HCT116 (cell line): ENCODE data around the gene THUMPD2. TPM values are rescaled to one million over a fixed set of nuclear protein-coding genes. Genes with fewer than 3 reads are reported as not detected.

Experiments
- ATAC-seq: fragments of 200-7000 bp; cut with Tn5 transposase; 2 replicates; pipeline ENCODE4 v1.9.1; 2020; ENCODE audit warnings: mild to moderate bottlenecking, moderate library complexity
- BruUV-seq: library from RNA; stranded (reverse); fragments of 400-500 nt; replicated peaks from 2 replicates; lab custom pipeline; 2021; lab: Mats Ljungman, UMichigan
- CTCF ChIA-PET: fragments of 300-600 bp; sonication (Branson Sonifier 250); formaldehyde crosslinking; loops from one replicate; lab custom pipeline; 2021; ENCODE audit warnings: antibody characterized with exemption; lab: Charles Lee
- POLR2A ChIA-PET: fragments of 300-600, 350-600 bp; sonication (Branson Sonifier 250); formaldehyde crosslinking; loops from one replicate; lab custom pipeline; 2021; ENCODE audit warnings: antibody characterized with exemption; lab: Charles Lee
- RAD21 ChIA-PET, 2 experiments: fragments of 300-600 bp; sonication (Branson Sonifier 250); formaldehyde crosslinking; loops; one replicate each; lab custom pipeline; 2023; ENCODE audit warnings: low total read pairs in 2 of 2; ENCODE audit not compliant: uncharacterized antibody in 2 of 2, unreplicated experiment in 2 of 2, low non-redundant PET in 1 of 2; lab: Charles Lee
- DNase-seq: peaks from one replicate; pipeline ENCODE4 v3.0.0-alpha.2; 2010; ENCODE audit warnings: low read depth, low spot score
- H2AFZ ChIP-seq: fragments of 200-600 bp; shearing (Covaris generic), sonication (generic); 2 replicates; pipeline ENCODE4 v1.6.1; 2017; ENCODE audit warnings: low read depth, mixed run types, mixed read lengths, antibody characterized with exemption, low read length; ENCODE audit not compliant: poor library complexity, severe bottlenecking
- H3K27ac ChIP-seq: 2 replicates; pipeline ENCODE4 v1.5.1; 2012; ENCODE audit warnings: low read depth, low read length
- H3K27me3 ChIP-seq: fragments of 200-600 bp; sonication (generic); 2 replicates; pipeline ENCODE4 v1.6.1; 2016; ENCODE audit warnings: mixed run types, low read length, mixed read lengths; ENCODE audit not compliant: insufficient read depth
- H3K36me3 ChIP-seq, 2 experiments: fragments of 200-500 bp in 1 of 2; fragments of 200-600 bp in 1 of 2; sonication (Bioruptor generic) in 1 of 2; sonication (generic) in 1 of 2; 2 replicates each; pipeline versions ENCODE4 v1.5.1 to v1.6.1; 2014 to 2016; ENCODE audit warnings: low read length in 2 of 2, inconsistent platforms in 1 of 2, mixed read lengths in 1 of 2, mixed run types in 1 of 2; ENCODE audit not compliant: insufficient read depth in 2 of 2, control insufficient read depth in 1 of 2
- H3K4me1 ChIP-seq, 2 experiments: fragments of 200-600 bp in 1 of 2; sonication (generic) in 1 of 2; 2 replicates each; pipeline versions ENCODE4 v1.5.1 to v1.6.1; 2012 to 2017; ENCODE audit warnings: low read length in 2 of 2, inconsistent platforms in 1 of 2, mild to moderate bottlenecking in 1 of 2, mixed read lengths in 1 of 2, mixed run types in 1 of 2, moderate library complexity in 1 of 2; ENCODE audit not compliant: insufficient read depth in 2 of 2, control insufficient read depth in 1 of 2
- H3K4me2 ChIP-seq: fragments of 200-600 bp; sonication (generic); 2 replicates; pipeline ENCODE4 v1.6.1; 2017; ENCODE audit warnings: mixed run types, low read length, mixed read lengths
- H3K4me3 ChIP-seq, 2 experiments: fragments of 200-600 bp in 1 of 2; sonication (generic) in 1 of 2; replicated peaks in 1 of 2; 2 replicates each; pipeline ENCODE4 v1.5.1; 2011 to 2016; ENCODE audit warnings: low read length in 2 of 2, control low read depth in 1 of 2, low read depth in 1 of 2, mild to moderate bottlenecking in 1 of 2, mixed read lengths in 1 of 2, mixed run types in 1 of 2
- H3K79me2 ChIP-seq: fragments of 200-600 bp; sonication (generic); 2 replicates; pipeline ENCODE4 v1.6.1; 2017; ENCODE audit warnings: mild to moderate bottlenecking, mixed run types, low read length, moderate library complexity, mixed read lengths; ENCODE audit not compliant: insufficient read depth
- H3K9ac ChIP-seq: fragments of 200-600 bp; sonication (generic); 2 replicates; pipeline ENCODE4 v1.6.1; 2016; ENCODE audit warnings: low read length, mixed read lengths
- H3K9me2 ChIP-seq: fragments of 200-600 bp; sonication (generic), shearing (Covaris generic); 2 replicates; pipeline ENCODE4 v1.6.1; 2017; ENCODE audit warnings: mixed run types, mild to moderate bottlenecking, moderate library complexity; ENCODE audit not compliant: insufficient read depth
- H3K9me3 ChIP-seq, 2 experiments: fragments of 200-500 bp in 1 of 2; fragments of 200-600 bp in 1 of 2; sonication (Bioruptor generic) in 1 of 2; sonication (generic) in 1 of 2; 2 replicates each; pipeline ENCODE4 v1.6.1; 2014 to 2017; ENCODE audit warnings: low read length in 2 of 2, mixed read lengths in 2 of 2, inconsistent platforms in 1 of 2, low read depth in 1 of 2, mild to moderate bottlenecking in 1 of 2, mixed run types in 1 of 2, moderate library complexity in 1 of 2; ENCODE audit not compliant: control insufficient read depth in 1 of 2, insufficient read depth in 1 of 2
- H4K20me1 ChIP-seq: fragments of 200-600 bp; sonication (generic), shearing (Covaris generic); 2 replicates; pipeline ENCODE4 v1.6.1; 2017; ENCODE audit warnings: mixed run types, mild to moderate bottlenecking, moderate library complexity; ENCODE audit not compliant: insufficient read depth
- CBX3 ChIP-seq: IDR thresholded peaks from 2 replicates; pipeline ENCODE4 v1.6.1; 2012; ENCODE audit warnings: low read depth
- ELF1 ChIP-seq: IDR thresholded peaks from 2 replicates; pipeline ENCODE4 v1.6.1; 2012; ENCODE audit warnings: low read depth, borderline replicate concordance
- EZH2phosphoT487 ChIP-seq: fragments of 200-600 bp; IDR thresholded peaks from 2 replicates; pipeline ENCODE4 v1.6.1; 2018; ENCODE audit warnings: antibody characterized with exemption, borderline replicate concordance
- FOSL1 ChIP-seq: IDR thresholded peaks from 2 replicates; pipeline ENCODE4 v1.6.1; 2012; ENCODE audit warnings: low read depth
- JUND ChIP-seq: IDR thresholded peaks from 2 replicates; pipeline ENCODE4 v1.6.1; 2012
- POLR2AphosphoS5 ChIP-seq: IDR thresholded peaks from 2 replicates; pipeline ENCODE4 v1.6.1; 2011; ENCODE audit warnings: mild to moderate bottlenecking, low read depth, low read length, moderate library complexity
- RAD21 ChIP-seq: IDR thresholded peaks from 2 replicates; pipeline ENCODE4 v1.6.1; 2012; ENCODE audit warnings: low read depth, mild to moderate bottlenecking
- SIN3A ChIP-seq: IDR thresholded peaks from 2 replicates; pipeline ENCODE4 v1.6.1; 2012; ENCODE audit warnings: low read depth
- SP1 ChIP-seq: IDR thresholded peaks from 2 replicates; pipeline ENCODE4 v1.6.1; 2012; ENCODE audit warnings: low read depth
- SRF ChIP-seq: IDR thresholded peaks from 2 replicates; pipeline ENCODE4 v1.6.1; 2012; ENCODE audit warnings: low read depth
- TCF7L2 ChIP-seq: IDR thresholded peaks from 2 replicates; pipeline ENCODE4 v1.7.0; 2011; ENCODE audit warnings: borderline replicate concordance, inconsistent platforms; ENCODE audit not compliant: insufficient read depth, insufficient read length; ENCODE audit errors: extremely low read depth
- ZFX ChIP-seq: fragments of 450-650 bp; IDR thresholded peaks from 2 replicates; pipeline ENCODE4 v1.6.1; 2017
- ZNF274 ChIP-seq: fragments of 200-500 bp; sonication (Bioruptor generic); IDR thresholded peaks from 2 replicates; pipeline ENCODE4 v1.6.1; 2014; ENCODE audit warnings: mild to moderate bottlenecking, low read depth, low read length, inconsistent platforms
- intact Hi-C: fragments of 100-400 bp; cut with micrococcal nuclease; formaldehyde crosslinking; loops from 2 replicates; pipeline ENCODE4 v1.10.0; 2022
- total RNA-seq: library from RNA; stranded (reverse); gene quantifications from one replicate; pipeline ENCODE4 v1.2.1, GENCODE V29; 2021; ENCODE audit not compliant: unreplicated experiment
- TF ChIP-seq, protein P1 (sequence below): IDR thresholded peaks from 2 replicates; pipeline ENCODE4 v1.6.1; 2012
- TF ChIP-seq, protein P2 (sequence below): IDR thresholded peaks from 2 replicates; pipeline ENCODE4 v1.6.1; 2011; ENCODE audit warnings: mild to moderate bottlenecking, low read length, moderate library complexity; ENCODE audit not compliant: insufficient replicate concordance; ENCODE audit errors: extremely low read depth
- TF ChIP-seq, protein P3 (sequence below): IDR thresholded peaks from 2 replicates; pipeline ENCODE4 v1.6.1; 2012
- TF ChIP-seq, protein P4 (sequence below): IDR thresholded peaks from 2 replicates; pipeline ENCODE4 v1.6.1; 2012; ENCODE audit warnings: low read depth
- TF ChIP-seq, protein P5 (sequence below), 3 experiments: fragments of 200-600 bp in 1 of 3; sonication (generic) in 1 of 3; IDR thresholded peaks in 2 of 3; conservative IDR thresholded peaks in 1 of 3; 2 replicates each; pipeline ENCODE4 v1.5.1; 2012 to 2017; ENCODE audit warnings: low read depth in 2 of 3, low read length in 2 of 3, antibody characterized with exemption in 1 of 3, borderline replicate concordance in 1 of 3, control low read depth in 1 of 3, mild to moderate bottlenecking in 1 of 3, mixed read lengths in 1 of 3, mixed run types in 1 of 3, moderate library complexity in 1 of 3; ENCODE audit not compliant: insufficient read depth in 1 of 3

The THUMPD2 gene
- total RNA-seq, 1 experiment from 2014 or later, result 15.8 TPM

DNA sequence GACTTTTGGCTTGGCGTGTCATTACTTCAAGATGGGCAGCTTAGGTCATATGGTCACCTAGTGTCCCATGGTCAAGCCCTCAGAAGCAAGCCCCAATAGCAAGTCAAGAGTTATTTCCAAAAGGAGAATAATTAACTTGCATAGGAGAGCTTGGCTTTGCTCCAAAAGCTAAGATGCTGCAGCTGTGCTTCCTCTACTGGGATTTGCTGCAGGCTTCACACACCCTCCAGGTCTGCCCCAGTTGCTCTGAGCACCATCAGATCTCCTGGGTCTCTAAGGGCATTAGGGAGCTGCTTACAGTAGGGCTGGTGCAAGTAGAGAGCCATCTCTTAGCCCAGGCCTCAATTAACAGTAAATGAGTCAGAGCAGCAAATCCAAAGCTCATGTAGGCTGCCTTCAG is 46.6 kb downstream of the THUMPD2 start:
- ChIA-PET POLR2A (no interaction called here), CTCF (no interaction called here), RAD21 (no interaction called here)
- Histone ChIP-seq H3K4me3 (no peak overlapping the region), H3K9me2 (no peaks in the 10 kb centered on the region), H2AFZ (no peak overlapping the region), H3K4me2 (no peak overlapping the region), H3K9ac (no peak overlapping the region), H4K20me1 (peaks cover 8% of the 10 kb centered on the region; the same call in 1 of the 2 replicates), H3K9me3 (no peaks in the 10 kb centered on the region), H3K4me1 (no peaks in the 10 kb centered on the region), H3K36me3 (peaks cover 9 to 23% of the 10 kb centered on the region in 2 experiments; a peak in 3 of 4 replicates), H3K27ac (no peak overlapping the region), H3K79me2 (peaks cover 21% of the 10 kb centered on the region; the same call in 1 of the 2 replicates), H3K27me3 (no peaks in the 10 kb centered on the region)
- TF ChIP-seq ZNF274 (no peak), RAD21 (no peak), ZFX (no peak), FOSL1 (no peak), ELF1 (no peak), SP1 (no peak), POLR2AphosphoS5 (no peak), CBX3 (no peak), EZH2phosphoT487 (no peak), TCF7L2 (no peak), SRF (no peak), JUND (no peak), SIN3A (no peak)
- TF ChIP-seq, protein P1, sequence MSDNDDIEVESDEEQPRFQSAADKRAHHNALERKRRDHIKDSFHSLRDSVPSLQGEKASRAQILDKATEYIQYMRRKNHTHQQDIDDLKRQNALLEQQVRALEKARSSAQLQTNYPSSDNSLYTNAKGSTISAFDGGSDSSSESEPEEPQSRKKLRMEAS, result no peak
- TF ChIP-seq, protein P2, sequence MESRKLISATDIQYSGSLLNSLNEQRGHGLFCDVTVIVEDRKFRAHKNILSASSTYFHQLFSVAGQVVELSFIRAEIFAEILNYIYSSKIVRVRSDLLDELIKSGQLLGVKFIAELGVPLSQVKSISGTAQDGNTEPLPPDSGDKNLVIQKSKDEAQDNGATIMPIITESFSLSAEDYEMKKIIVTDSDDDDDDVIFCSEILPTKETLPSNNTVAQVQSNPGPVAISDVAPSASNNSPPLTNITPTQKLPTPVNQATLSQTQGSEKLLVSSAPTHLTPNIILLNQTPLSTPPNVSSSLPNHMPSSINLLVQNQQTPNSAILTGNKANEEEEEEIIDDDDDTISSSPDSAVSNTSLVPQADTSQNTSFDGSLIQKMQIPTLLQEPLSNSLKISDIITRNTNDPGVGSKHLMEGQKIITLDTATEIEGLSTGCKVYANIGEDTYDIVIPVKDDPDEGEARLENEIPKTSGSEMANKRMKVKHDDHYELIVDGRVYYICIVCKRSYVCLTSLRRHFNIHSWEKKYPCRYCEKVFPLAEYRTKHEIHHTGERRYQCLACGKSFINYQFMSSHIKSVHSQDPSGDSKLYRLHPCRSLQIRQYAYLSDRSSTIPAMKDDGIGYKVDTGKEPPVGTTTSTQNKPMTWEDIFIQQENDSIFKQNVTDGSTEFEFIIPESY, result no peak
- TF ChIP-seq, protein P3, sequence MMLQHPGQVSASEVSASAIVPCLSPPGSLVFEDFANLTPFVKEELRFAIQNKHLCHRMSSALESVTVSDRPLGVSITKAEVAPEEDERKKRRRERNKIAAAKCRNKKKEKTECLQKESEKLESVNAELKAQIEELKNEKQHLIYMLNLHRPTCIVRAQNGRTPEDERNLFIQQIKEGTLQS, result no peak
- TF ChIP-seq, protein P4, sequence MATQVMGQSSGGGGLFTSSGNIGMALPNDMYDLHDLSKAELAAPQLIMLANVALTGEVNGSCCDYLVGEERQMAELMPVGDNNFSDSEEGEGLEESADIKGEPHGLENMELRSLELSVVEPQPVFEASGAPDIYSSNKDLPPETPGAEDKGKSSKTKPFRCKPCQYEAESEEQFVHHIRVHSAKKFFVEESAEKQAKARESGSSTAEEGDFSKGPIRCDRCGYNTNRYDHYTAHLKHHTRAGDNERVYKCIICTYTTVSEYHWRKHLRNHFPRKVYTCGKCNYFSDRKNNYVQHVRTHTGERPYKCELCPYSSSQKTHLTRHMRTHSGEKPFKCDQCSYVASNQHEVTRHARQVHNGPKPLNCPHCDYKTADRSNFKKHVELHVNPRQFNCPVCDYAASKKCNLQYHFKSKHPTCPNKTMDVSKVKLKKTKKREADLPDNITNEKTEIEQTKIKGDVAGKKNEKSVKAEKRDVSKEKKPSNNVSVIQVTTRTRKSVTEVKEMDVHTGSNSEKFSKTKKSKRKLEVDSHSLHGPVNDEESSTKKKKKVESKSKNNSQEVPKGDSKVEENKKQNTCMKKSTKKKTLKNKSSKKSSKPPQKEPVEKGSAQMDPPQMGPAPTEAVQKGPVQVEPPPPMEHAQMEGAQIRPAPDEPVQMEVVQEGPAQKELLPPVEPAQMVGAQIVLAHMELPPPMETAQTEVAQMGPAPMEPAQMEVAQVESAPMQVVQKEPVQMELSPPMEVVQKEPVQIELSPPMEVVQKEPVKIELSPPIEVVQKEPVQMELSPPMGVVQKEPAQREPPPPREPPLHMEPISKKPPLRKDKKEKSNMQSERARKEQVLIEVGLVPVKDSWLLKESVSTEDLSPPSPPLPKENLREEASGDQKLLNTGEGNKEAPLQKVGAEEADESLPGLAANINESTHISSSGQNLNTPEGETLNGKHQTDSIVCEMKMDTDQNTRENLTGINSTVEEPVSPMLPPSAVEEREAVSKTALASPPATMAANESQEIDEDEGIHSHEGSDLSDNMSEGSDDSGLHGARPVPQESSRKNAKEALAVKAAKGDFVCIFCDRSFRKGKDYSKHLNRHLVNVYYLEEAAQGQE, result no peak
- TF ChIP-seq, protein P5, sequence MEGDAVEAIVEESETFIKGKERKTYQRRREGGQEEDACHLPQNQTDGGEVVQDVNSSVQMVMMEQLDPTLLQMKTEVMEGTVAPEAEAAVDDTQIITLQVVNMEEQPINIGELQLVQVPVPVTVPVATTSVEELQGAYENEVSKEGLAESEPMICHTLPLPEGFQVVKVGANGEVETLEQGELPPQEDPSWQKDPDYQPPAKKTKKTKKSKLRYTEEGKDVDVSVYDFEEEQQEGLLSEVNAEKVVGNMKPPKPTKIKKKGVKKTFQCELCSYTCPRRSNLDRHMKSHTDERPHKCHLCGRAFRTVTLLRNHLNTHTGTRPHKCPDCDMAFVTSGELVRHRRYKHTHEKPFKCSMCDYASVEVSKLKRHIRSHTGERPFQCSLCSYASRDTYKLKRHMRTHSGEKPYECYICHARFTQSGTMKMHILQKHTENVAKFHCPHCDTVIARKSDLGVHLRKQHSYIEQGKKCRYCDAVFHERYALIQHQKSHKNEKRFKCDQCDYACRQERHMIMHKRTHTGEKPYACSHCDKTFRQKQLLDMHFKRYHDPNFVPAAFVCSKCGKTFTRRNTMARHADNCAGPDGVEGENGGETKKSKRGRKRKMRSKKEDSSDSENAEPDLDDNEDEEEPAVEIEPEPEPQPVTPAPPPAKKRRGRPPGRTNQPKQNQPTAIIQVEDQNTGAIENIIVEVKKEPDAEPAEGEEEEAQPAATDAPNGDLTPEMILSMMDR (IDR thresholded peaks at IDR 0.05 in 2 of 3, conservative IDR thresholded peaks at IDR 0.05 in 1 of 3; ENCODE audit: borderline replicate concordance in 1 of 3, insufficient read depth in 1 of 3, low read depth in 2 of 3, low read length in 2 of 3), result no peak
- ATAC-seq, result no peak
- no peak for DNase-seq
- intact Hi-C loops, result loop anchor here (5.0 kb wide), 1 partner anchor 500 kb away; no protein-coding TSS in a partner anchor
- BruUV-seq, result no TSS peak
